GM21717 (cell line): Measurements from ENCODE around the gene INPP5D.
"Not testable (repeated sequence)": the region's sequence is repeated elsewhere in the genome, so short reads cannot be mapped to it uniquely, and the experiment has no call there.

Experiments used
- ATAC-seq: cut with Tn5 transposase; IDR thresholded peaks from one replicate; pipeline ENCODE4 v1.9.1; 2021; ENCODE audit warnings: mild to moderate bottlenecking, moderate library complexity; ENCODE audit not compliant: unreplicated experiment

The INPP5D gene

GRCh38 chr2:233133239-233133638 lies 73.1 kb downstream of the INPP5D start:
- ATAC-seq, result no peak

- ATAC-seq, result no peak
Measured at GRCh38 chr2:233135421-233135820, 75.3 kb downstream of the INPP5D start.

DNA sequence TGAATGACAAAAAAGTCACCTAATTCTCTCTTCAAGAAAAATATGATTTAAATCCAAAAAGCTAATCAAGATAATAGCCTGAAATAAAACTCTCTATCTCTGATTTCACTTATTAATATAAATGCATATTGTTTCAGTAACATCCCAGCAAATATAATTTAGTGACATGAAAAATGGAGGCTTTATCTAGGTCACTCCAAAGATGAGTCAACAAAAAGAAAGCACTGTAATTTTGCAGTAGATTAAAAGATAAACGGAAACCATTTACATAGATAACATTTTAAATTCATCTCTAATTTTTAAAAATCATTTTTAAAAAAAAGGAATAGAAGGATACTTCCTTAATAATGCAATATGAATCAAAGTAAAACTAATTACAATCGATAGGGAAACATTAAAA lies 76.9 kb downstream of the INPP5D start:
- ATAC-seq, result no peak

GRCh38 chr2:233140077-233140585 lies 80.0 kb downstream of the INPP5D start:
- no peak for ATAC-seq

- no peak for ATAC-seq
Measured at GRCh38 chr2:233140978-233141377, 80.8 kb downstream of the INPP5D start.

- no peak for ATAC-seq
Measured at GRCh38 chr2:233141901-233142300, 81.8 kb downstream of the INPP5D start.

DNA sequence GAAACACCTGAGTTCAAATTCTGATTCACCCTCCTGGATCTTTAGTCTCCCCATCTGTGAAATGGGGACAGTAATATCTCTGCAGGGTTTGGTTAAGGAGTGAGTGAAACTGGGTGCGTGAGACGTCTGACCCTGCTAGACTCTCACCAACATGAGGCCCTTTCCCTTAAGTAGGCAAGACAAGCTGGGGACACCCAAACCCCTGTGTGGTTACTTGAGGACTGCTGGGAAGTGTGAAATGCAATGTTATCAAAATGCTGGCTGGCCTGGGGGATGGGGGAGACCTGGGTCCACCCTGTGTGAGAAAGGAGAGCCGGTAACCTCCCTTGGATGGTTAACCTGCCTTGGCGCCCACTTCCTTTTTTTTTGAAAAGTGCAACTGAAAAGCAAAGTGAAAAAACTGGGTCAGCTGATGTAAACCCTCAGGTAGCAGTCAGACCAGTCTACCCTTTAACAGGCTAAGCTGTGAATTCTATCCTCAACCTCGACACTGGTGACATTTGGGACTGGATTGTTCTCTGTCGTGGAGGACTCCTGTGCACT lies 82.3 kb downstream of the INPP5D start:
- peak; percentile 72 for ATAC-seq

- no peak for ATAC-seq
Measured at GRCh38 chr2:233143700-233144331, 83.7 kb downstream of the INPP5D start.

GRCh38 chr2:233145726-233146125 lies 85.6 kb downstream of the INPP5D start:
- ATAC-seq, result no peak

DNA sequence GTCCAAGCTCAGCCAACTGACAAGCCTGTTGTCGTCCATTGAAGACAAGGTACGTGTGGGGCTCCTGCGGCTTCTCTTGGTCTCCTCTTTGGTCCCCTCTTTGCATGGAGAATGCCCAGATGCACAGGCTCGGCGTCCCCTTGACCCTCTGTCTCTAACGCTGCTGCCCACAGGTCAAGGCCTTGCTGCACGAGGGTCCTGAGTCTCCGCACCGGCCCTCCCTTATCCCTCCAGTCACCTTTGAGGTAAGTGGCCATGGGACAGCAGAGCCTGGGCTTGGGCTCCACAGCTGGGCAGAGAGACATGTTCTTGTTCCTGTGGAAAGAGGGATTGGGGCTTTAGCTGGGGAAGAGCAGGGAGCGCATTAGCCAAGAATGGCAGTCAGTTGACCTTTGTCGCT lies 86.1 kb downstream of the INPP5D start:
- ATAC-seq, result no peak

GRCh38 chr2:233147136-233147828 lies 87.1 kb downstream of the INPP5D start:
- ATAC-seq, result no peak

- no peak for ATAC-seq
Measured at GRCh38 chr2:233147829-233148167, 87.7 kb downstream of the INPP5D start.

GRCh38 chr2:233148354-233148753 lies 88.2 kb downstream of the INPP5D start:
- ATAC-seq, result no peak

DNA sequence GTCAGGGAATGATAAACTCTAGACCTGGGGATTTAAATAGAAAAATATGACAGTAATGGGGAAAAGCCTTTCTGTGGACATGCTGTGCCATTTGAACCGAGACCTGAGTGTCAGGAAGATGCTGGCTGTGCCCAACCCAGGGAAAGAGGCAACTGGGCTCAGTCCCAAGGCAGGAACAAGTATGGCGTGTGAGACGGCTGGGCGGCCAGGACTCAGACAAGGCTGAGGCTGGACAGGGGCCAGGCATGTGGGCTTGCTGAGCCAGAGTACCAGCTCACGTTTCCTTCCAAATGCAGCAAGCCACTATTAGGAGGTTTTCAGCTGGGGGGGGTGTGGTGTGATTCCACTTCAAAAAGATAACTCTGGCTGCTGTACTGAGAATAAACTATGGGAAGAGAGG lies 92.4 kb downstream of the INPP5D start:
- no peak for ATAC-seq

- no peak for ATAC-seq
Measured at GRCh38 chr2:233153146-233153798, 93.1 kb downstream of the INPP5D start.

- no peak for ATAC-seq
Measured at GRCh38 chr2:233156001-233156400, 95.9 kb downstream of the INPP5D start.

GRCh38 chr2:233156461-233156860 lies 96.3 kb downstream of the INPP5D start:
- not testable (repeated sequence) for ATAC-seq

DNA sequence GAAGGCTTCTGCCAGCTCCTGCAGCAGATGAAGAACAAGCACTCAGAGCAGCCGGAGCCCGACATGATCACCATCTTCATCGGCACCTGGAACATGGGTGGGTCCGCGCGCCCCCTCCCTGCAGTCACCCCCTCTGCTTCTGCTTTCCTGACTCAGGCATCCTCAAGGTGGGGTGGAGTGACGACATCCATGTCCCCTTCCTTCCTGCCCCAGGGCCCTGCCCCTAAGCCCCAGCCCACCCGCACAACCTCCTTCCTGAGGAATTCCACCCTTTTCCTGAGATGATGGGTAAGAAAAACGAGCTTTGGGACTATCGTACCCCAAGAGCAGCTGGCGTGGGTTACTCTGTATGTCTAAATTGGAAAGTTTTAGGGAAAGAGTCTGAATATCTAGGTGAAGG lies 101.6 kb downstream of the INPP5D start:
- no peak for ATAC-seq

- ATAC-seq, result no peak
Measured at GRCh38 chr2:233162770-233163169, 102.6 kb downstream of the INPP5D start.

DNA sequence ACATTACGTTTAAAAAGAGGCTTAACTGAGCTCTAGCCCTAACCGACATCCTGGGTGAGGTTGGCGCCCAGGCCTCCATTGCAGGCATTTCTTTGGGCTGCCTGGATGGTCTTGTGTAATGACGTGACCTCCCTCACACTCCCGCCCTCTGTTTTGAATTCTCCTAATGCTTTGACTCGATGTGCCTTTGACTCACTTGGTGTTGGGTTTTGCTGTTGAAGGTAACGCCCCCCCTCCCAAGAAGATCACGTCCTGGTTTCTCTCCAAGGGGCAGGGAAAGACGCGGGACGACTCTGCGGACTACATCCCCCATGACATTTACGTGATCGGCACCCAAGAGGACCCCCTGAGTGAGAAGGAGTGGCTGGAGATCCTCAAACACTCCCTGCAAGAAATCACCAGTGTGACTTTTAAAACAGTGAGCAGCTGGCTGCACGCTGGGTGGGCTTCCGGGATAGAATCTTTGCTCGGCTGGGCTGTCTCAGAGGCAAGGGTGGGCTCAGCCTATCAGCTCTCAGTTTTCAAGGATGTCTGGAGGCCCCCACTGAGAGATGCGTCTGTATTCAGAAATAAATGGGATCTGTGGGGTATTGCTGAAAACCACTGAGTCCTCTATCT lies 103.5 kb downstream of the INPP5D start:
- ATAC-seq, result no peak

DNA sequence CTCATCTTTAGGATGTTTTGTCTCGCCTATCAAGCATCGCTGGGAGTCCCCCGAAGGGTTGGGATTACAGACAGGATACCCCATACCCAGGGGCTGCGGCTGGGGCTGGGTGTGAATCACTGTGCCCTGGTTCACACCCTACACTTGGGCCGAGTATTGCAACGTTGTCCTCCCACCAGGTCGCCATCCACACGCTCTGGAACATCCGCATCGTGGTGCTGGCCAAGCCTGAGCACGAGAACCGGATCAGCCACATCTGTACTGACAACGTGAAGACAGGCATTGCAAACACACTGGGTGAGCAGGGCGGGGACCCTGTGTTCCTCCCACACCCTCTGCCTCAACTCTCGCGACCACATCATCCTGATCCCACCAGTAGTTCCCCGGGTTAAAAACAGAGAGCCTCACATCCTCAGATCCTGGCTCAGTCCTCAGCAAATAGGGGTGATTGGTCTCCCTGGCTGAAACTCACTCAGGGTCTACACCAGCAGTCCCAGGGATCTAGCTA lies 104.0 kb downstream of the INPP5D start:
- ATAC-seq, result no peak
